Neural cell (in vitro differentiated cells): ENCODE measurements around the gene TBX20.

Source experiments
- EZH2 ChIP-seq: fragments of 200-600, 300-800 bp; shearing (Covaris generic), sonication (generic); IDR thresholded peaks from 2 replicates; pipeline ENCODE4 v1.6.1; 2014; ENCODE audit warnings: antibody characterized with exemption, low read length, borderline replicate concordance, mild to moderate bottlenecking; ENCODE audit not compliant: insufficient read depth, poor library complexity, severe bottlenecking
- POLR2AphosphoS5 ChIP-seq: IDR thresholded peaks from 2 replicates; pipeline ENCODE4 v1.6.1; 2012
- TF ChIP-seq, protein P1 (sequence below): IDR thresholded peaks from 2 replicates; pipeline ENCODE4 v1.6.1; 2012; ENCODE audit warnings: borderline replicate concordance
- TF ChIP-seq, protein P2 (sequence below): fragments of 450-650 bp; IDR thresholded peaks from 2 replicates; pipeline ENCODE4 v1.5.1; 2014; ENCODE audit warnings: antibody characterized with exemption, mild to moderate bottlenecking, moderate library complexity; ENCODE audit not compliant: poor library complexity, severe bottlenecking

DNA sequence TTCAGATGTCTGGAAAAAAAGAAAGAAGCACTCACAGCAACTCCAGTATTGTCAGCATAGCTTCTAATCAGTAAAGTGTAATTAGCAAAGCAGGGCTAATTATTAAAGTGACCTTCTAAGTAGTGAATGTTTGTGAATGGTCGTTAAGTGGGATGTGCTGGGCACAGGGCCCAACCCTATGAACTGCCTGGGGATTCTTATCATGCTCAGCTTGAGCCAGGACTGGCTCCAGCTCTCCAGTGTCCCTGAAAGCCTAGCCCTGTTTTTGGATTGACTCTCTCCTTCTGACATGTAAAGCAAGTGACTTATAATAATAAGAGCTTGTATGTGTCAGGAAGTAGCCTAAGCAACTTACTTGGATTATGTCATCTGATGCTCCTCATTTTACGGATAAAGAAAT lies 9.5 kb upstream of the TBX20 start:
- TF ChIP-seq POLR2AphosphoS5 (no peak), EZH2 (no peak)
- TF ChIP-seq, protein P1, sequence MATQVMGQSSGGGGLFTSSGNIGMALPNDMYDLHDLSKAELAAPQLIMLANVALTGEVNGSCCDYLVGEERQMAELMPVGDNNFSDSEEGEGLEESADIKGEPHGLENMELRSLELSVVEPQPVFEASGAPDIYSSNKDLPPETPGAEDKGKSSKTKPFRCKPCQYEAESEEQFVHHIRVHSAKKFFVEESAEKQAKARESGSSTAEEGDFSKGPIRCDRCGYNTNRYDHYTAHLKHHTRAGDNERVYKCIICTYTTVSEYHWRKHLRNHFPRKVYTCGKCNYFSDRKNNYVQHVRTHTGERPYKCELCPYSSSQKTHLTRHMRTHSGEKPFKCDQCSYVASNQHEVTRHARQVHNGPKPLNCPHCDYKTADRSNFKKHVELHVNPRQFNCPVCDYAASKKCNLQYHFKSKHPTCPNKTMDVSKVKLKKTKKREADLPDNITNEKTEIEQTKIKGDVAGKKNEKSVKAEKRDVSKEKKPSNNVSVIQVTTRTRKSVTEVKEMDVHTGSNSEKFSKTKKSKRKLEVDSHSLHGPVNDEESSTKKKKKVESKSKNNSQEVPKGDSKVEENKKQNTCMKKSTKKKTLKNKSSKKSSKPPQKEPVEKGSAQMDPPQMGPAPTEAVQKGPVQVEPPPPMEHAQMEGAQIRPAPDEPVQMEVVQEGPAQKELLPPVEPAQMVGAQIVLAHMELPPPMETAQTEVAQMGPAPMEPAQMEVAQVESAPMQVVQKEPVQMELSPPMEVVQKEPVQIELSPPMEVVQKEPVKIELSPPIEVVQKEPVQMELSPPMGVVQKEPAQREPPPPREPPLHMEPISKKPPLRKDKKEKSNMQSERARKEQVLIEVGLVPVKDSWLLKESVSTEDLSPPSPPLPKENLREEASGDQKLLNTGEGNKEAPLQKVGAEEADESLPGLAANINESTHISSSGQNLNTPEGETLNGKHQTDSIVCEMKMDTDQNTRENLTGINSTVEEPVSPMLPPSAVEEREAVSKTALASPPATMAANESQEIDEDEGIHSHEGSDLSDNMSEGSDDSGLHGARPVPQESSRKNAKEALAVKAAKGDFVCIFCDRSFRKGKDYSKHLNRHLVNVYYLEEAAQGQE: no peak
- TF ChIP-seq, protein P2, sequence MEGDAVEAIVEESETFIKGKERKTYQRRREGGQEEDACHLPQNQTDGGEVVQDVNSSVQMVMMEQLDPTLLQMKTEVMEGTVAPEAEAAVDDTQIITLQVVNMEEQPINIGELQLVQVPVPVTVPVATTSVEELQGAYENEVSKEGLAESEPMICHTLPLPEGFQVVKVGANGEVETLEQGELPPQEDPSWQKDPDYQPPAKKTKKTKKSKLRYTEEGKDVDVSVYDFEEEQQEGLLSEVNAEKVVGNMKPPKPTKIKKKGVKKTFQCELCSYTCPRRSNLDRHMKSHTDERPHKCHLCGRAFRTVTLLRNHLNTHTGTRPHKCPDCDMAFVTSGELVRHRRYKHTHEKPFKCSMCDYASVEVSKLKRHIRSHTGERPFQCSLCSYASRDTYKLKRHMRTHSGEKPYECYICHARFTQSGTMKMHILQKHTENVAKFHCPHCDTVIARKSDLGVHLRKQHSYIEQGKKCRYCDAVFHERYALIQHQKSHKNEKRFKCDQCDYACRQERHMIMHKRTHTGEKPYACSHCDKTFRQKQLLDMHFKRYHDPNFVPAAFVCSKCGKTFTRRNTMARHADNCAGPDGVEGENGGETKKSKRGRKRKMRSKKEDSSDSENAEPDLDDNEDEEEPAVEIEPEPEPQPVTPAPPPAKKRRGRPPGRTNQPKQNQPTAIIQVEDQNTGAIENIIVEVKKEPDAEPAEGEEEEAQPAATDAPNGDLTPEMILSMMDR: no peak
